HG02970 (cell line): ENCODE results near the gene CCDC187.

Experiments
- ATAC-seq: cut with Tn5 transposase; IDR thresholded peaks from one replicate; pipeline ENCODE4 v1.9.1; 2021; ENCODE audit warnings: mild to moderate bottlenecking, moderate library complexity, moderate number of reproducible peaks; ENCODE audit not compliant: unreplicated experiment, low FRiP score

The CCDC187 gene

GRCh38 chr9:136232969-136233368 is 70.9 kb downstream of the CCDC187 start:
- no peak for ATAC-seq

- no peak for ATAC-seq
Observed at GRCh38 chr9:136231478-136232297, 72.2 kb downstream of the CCDC187 start.

GRCh38 chr9:136230773-136231172 is 73.1 kb downstream of the CCDC187 start:
- no peak for ATAC-seq

GRCh38 chr9:136230365-136230764 is 73.5 kb downstream of the CCDC187 start:
- no peak for ATAC-seq

- no peak for ATAC-seq
Observed at GRCh38 chr9:136229096-136230065, 74.5 kb downstream of the CCDC187 start.

- ATAC-seq, result no peak
Observed at GRCh38 chr9:136228107-136228875, 75.6 kb downstream of the CCDC187 start.

GRCh38 chr9:136226680-136227407 is 77.0 kb downstream of the CCDC187 start:
- no peak for ATAC-seq

- ATAC-seq, result peak; percentile 59
Observed at GRCh38 chr9:136225748-136226679, 77.9 kb downstream of the CCDC187 start.

GRCh38 chr9:136225366-136225747 is 78.5 kb downstream of the CCDC187 start:
- ATAC-seq, result peak; percentile 45

GRCh38 chr9:136223871-136224640 is 79.8 kb downstream of the CCDC187 start:
- ATAC-seq, result no peak

- ATAC-seq, result no peak
Observed at GRCh38 chr9:136222906-136223285, 81.0 kb downstream of the CCDC187 start.

- no peak for ATAC-seq
Observed at GRCh38 chr9:136222166-136222905, 81.6 kb downstream of the CCDC187 start.

GRCh38 chr9:136220017-136220729 is 83.7 kb downstream of the CCDC187 start:
- ATAC-seq, result no peak

- no peak for ATAC-seq
Observed at GRCh38 chr9:136219276-136219675, 84.6 kb downstream of the CCDC187 start.

GRCh38 chr9:136218673-136219072 is 85.2 kb downstream of the CCDC187 start:
- ATAC-seq, result no peak

GRCh38 chr9:136218271-136218670 is 85.6 kb downstream of the CCDC187 start:
- ATAC-seq, result no peak
